GM12875 (cell line): Measurements from ENCODE around the gene AGAP1.

Experiments
- H3K4me3 ChIP-seq: one replicate; pipeline ENCODE4 v1.5.1; 2011; ENCODE audit warnings: low read depth, low read length, control low read depth
- CTCF ChIP-seq: IDR thresholded peaks from 2 replicates; pipeline ENCODE4 v1.5.1; 2011; ENCODE audit warnings: low read depth, mild to moderate bottlenecking, control low read depth, inconsistent platforms, low read length, moderate library complexity, borderline replicate concordance; ENCODE audit not compliant: insufficient read depth

AGAP1 gene

DNA sequence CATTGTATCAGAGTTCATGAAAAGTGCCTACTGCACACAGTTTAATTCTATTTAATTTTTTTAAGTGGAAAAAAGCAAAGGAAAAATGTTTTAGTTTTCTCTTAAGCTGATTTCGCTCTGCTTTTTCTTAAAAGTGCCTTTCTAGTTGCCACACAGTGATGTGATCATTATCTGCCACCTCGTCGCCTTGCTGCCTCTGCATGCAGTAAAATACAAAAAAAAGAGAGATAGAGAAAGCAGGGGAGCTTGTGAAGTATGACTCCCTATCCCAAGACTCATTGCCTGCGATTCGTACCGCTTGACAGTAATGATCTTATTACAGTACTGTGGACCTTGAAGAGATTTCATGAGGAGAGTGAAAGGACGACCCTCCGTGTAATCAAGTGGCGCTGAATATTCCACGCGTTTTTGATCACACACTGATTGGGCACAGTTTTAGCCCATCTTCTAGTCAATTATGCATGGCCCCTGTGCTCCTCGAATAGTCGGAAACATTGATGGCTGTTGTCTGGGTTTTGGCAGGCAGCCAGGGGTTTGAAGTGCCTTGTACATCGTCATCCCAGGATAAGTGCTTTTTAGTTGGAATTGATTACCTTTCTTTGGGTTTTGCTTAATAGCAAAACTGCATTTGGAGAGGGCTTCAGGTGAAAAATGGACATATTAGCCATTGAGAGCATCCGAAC is 486.1 kb downstream of the AGAP1 start:
- no peak overlapping the region for H3K4me3 ChIP-seq
- no peak for TF ChIP-seq CTCF

- no peak overlapping the region for H3K4me3 ChIP-seq
- TF ChIP-seq CTCF: 0 out of 2 replicates have a peak, but pooled peaks have one; percentile 1
Measured at GRCh38 chr2:235981631-235982030, 487.8 kb downstream of the AGAP1 start.

GRCh38 chr2:235983016-235983415 is 489.2 kb downstream of the AGAP1 start:
- TF ChIP-seq CTCF: no peak
- no peak overlapping the region for H3K4me3 ChIP-seq

DNA sequence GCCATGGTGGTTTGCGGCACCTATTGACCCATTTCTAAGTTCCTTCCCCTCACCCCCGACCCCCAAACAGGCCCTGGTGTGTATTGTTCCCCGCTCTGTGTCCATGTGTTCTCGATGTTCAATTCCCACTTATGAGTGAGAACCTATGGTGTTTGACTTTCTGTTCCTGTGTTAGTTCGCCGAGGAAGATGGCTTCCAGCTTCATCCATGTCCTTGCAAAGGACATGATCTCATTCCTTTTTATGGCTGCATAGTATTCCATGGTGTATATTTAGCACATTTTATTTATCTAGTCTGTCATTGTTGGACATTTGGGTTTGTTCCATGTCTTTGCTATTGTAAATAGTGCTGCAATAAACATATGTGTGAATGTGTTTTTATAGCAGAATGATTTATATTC is 490.7 kb downstream of the AGAP1 start:
- no peak for TF ChIP-seq CTCF
- H3K4me3 ChIP-seq: no peak overlapping the region

- H3K4me3 ChIP-seq: no peak overlapping the region
- no peak for TF ChIP-seq CTCF
Measured at GRCh38 chr2:235986361-235986760, 492.5 kb downstream of the AGAP1 start.

DNA sequence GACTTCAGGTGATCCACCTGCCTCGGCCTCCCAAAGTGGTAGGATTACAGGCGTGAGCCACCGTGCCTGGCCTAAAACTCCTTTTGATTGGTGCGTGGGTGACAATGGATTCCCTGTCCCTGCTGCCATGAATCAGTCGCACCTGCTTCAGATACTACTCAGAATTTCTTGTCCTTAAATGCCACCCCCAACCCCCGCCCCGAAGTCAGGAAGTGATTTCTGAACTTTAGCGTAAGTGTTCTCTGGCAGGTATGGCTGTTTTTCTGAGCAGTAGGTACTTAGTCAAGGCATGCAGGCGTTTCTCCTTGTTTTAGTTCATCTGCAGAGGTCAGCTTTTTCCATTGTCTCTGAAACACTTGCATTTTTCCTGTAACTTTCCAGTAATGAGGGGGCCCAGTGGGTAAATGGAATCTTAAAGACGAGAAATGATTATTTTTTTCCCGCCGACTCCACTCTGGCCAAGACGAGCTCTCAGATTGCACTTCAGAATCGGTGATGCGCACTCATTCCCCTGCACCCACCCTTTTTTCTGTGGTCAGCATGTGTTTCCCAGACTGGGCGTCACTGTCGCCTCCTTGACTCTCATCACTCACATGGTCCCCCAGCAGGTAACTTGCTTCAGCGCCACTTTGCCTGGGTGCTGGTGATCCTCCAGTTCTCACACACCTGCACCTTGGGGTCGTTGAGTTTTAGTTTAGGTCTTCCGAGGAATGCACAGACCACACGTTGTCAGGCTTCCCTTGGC is 494.6 kb downstream of the AGAP1 start:
- H3K4me3 ChIP-seq: no peak overlapping the region
- no peak for TF ChIP-seq CTCF

DNA sequence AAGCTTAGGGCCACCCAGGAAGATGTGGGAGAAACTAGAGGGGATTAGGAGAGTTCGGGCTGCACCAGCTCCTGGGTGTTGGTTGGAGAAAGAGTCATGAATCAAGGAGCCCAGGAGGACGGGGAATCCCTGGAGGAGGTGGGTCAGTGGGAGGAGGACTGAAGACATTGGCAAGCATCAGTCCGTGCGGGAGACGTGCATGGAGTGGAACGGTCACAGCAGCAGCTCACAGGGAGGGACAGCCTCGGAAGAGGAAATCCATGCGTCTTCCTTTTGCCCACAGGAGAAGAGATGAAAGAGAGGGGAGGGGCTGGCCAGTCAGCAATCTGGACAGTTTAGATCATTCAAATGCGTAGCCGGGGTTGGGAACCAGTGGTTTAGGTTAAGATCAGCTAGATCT is 495.7 kb downstream of the AGAP1 start:
- TF ChIP-seq CTCF: no peak

More for the DNA sequence above, 495.7 kb downstream of the AGAP1 start:
- H3K4me3 ChIP-seq: no peak overlapping the region
